GM19351 (cell line): ENCODE measurements around the gene GP1BB.
"Not testable (repeated sequence)": the region's sequence is repeated elsewhere in the genome, so short reads cannot be mapped to it uniquely, and the experiment has no call there.

Source experiments
- ATAC-seq: cut with Tn5 transposase; IDR thresholded peaks from one replicate; pipeline ENCODE4 v1.9.1; 2021; ENCODE audit warnings: mild to moderate bottlenecking, moderate library complexity; ENCODE audit not compliant: unreplicated experiment

GP1BB gene

DNA sequence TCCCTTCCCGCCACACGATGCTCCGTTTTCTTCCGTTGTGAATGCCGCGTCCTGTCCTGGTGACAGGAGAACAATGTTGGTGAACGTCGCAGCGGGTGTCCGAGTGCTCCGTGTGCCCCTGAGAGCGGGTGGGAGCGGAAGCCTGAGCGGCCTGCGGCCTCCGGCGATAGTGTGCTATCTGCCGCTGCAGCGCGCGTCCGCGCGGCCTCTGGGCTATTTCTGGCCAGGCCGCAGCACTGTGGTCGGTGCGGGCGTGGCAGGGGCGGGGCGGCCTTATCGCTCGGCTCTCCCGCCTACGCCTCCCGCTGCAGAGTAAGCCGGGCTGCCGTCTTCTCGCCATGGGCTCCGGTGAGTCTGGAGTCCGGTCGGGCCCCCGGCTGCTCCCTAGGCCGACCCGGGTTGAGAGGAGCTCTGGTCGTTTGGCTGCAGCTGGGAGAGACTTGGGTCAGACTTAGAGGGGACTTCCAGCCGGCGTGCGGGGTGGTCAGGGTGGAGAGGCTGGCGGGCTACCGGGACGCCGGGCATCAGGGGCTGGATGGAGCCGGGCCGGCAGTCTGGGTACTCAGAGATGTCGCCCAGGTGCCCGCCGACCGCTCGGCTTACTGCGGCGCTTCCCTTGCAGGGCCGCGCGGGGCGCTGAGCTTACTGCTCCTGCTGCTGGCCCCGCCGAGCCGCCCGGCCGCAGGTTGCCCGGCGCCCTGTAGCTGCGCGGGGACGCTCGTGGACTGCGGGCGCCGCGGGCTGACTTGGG is at the start of gene GP1BB:
TSS of gene GP1BB (plus strand) at position 308 of the 751 bp plus-strand sequence. CDS start at position 339, 31 bp downstream.
- ATAC-seq, result no peak

DNA sequence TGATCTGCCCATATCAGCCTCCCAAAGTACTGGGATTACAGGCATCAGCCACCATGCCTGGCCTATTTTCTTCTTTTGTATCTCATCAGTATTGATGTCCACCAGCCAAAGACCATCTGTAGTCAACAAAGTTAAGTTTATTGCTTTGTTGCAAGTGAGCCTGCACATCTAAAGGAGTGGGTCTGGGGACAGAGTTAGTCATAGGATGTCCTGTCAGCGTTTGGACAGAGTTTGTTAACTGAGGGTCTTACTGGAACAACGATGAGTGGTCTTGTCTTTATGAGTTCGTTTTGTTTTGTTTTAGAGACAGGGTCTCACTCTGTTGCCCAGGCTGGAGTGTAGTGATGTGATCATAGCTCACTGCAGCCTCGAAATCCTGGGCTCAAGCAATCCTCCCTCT is 49.7 kb upstream of the GP1BB start:
- ATAC-seq, result no peak

DNA sequence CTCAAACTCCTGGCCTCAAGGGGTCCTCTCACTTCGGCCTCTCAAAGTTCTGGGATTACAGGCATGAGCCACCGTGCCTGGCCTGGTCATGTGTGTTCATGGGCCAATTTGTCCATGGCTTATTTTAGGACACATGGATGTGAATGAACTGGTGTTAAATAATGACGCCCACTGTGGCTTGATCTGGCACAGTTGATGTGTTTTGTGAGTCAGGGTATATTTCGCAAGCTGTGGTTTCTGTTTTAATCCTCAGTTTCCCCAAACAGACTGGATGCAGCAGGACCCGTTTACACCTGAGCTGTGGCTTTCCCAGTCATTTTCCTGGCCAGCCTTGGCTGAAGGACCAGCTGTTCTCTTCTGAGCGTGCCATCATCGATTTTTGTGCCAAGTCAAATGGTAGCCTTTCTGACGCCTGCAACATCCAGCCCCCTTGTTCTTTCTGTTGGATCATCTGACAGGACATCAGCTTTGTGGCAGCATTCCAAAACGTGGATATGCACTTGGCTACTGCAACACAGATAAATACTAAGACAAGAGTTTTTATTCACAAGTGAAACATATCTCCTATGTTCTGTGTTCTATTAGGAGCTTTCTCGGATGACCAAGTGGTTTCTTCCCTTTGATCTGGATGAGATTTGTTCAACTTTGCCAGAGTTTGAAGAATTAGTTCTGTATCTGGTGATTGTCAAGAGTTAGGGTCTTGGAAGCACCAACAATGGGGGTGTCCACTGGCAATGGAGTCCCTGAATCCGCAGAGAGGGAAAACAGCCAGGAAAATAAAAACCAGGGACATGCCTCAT is 49.0 kb upstream of the GP1BB start:
- ATAC-seq, result no peak

DNA sequence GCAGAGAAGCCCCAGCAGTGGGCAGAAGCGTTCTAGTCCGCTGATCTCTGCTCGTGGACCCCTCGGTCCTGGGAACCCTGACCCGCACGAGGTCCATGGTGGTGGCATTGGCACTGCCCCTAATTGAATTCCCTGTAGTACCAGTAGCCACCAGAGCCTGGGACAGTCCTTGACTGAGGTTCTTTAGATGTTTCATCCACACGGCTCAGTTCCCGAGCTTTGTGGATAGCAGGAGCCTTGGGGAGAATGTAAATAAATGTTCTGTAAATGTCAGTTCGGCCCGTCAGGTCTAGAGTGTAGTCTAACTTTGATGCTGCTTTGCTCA is 48.4 kb upstream of the GP1BB start:
- no peak for ATAC-seq

DNA sequence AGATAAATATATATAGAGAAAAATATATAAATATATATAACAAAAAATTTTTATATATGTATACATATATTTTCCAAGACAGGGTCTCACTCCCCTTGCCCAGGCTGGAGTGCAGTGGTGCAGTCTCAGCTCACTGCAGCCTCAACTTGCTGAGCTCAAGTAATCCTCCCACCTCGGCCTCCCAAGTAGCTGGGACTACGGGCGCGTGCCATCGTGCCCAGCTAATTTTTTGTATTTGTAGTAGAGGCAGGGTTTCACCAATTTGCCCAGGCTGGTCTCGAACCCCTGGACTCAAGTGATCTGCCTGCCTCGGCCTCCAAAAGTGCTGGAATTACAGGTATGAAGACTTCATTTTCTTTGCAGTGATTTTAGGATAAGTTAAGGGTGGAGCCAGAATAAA is 47.9 kb upstream of the GP1BB start:
- no peak for ATAC-seq

DNA sequence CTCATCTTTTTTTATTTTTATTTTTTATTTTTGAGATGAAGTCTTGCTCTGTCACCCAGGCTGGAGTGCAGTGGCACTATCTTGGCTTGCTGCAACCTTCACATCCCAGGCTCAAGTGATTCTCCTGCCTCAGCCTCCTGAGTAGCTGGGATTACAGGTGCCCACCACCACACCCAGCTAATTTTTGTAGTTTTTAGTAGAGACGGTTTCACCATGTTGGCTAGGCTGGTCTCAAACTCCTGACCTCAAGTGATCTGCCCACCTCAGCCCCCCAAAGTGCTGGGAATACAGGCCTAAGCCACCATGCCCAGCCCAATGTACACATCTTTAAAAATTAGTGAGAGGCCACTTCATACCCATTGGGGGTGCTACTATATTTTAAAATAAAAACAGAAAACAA is 46.9 kb upstream of the GP1BB start:
- ATAC-seq, result not testable (repeated sequence)

DNA sequence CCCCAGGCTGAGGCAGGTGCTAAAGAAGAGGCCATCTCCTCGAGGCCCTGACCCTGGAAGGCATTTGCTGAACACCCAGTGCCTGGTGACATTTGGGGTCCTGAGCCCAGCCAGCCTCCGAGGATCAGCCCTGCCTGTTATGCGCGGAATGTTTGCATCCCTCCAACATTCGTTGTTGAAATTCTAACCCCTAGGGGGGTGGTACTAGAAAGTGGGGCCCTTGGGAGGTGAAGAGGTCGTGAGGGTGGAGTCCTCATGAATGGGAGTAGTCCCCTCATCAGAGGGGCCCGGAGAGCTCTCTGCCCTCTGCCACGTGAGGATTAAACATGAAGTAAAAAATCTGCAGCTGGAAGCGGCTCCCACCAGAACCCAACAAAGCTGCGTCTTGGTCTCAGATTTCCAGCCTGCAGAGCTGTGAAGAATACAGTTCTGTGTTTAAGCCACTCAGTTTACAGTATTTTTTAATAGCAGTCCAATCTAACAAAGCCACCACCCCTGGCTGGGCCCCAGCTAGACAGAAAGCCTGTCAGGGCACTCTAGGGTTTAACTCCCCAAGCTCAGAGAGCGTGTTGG is 44.3 kb upstream of the GP1BB start:
- ATAC-seq, result no peak

DNA sequence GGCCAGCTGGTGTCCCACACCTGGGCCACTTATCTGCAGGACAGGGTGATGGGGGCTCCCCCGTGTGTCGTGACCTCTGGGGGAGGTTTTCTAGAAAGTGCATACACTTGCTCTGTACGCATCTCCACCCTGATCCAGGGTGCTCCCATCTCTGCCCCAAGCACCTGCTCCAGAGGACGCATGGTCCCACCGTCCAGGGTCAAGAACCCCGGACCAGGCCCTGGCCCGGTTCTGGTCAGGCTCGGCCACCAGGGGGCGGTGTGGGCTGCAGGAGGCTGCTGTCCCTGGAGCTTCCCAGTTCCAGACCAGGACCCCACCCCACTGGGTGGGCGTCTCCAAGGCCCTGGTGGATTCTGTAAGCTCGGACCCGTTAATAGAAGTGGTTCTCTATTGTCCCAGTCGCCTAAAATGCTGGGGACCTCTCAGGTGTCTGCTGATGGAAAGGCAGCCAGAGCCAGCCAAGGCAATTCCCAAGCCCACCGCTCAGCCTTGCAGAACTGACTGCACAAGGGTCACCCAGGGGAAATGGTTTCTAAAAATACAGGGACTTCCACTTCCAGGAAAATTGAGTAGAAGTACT is 43.7 kb upstream of the GP1BB start:
- no peak for ATAC-seq

DNA sequence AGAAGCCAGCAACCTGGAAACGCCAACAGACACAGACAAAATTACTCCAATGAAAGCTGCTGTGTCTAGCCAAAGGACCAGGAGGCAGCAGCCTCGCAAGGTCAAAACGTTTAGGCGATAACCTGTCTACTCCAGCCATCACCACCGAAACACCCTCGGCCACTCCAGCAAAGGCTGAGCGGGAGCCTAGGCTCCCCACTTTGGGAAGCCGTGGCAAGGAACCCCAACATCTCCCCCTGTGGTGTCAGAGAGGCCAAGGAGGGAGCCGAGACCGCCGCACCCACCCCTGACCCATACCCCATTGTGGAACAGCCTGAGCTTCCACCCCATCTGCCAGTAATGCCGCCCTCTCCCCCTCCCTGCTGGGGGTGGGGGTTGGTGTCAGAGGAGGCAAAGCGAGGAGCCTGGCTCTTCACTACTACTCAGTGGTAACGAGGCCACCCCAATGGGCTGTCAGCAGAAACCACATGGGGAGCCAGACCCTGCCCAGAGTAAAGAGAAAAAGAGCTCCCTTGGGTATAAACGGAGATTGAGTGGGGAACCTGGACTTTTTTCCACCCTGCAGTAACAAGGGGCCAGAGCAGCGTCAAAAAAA is 43.0 kb upstream of the GP1BB start:
- ATAC-seq, result no peak

DNA sequence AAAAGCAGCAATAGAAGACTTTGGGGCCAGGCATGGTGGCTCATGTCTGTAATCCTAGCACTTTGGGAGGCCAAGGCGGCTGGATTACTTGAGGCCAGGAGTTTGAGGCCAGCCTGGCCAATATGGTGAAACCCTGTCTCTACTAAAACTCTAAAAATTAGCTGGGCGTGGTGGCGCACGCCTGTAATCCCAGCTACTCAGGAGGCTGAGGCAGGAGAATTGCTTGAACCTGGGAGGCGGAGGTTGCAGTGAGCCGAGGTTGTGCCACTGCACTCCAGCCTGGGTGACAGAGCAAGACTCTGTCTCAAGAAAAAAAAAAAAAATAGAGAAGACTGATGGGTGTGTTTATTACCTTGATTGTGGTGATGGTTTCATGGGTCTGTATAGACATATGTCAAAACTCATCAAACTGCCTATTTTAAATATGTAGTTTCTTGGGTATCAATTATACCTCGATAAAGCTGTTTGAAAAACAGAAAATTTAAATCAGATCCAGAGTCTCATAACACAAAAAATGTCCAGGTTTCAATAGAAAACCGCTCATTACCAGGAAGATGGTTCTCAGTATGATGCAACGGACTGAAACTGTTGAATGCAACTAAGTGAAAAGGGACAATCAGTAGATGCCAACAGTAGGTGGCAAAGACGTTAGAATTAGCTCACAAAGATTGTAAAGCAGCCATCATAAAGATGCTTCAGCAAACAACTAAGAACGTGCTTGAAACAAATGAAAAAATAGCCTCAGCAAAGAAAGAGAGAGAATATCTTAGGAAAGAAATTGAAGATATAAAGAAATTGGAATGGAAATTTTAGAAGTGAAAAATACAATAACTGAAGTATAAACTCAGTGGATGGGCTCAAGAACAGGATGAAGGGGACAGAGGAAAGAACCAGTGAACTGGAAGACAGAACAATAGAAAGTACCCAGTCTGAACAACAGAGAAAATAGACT is 42.2 kb upstream of the GP1BB start:
- no peak for ATAC-seq

DNA sequence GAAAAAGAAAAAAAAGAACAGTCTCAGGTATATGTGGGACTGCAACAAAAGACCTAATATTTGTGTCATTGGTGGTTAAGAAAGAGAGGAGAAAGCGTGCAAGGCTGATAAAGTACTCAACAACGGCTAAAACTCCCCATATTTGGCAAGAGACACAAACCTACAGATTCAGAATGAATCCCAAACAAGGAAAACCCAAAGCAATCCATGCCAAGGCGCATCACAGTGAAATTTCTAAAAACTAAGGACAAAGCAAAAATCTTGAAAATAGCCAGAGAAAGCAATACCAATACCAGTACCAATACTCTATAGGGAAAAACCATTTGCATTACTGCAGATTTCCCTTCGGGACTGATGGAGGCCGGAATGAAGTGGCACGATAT is 41.5 kb upstream of the GP1BB start:
- ATAC-seq, result no peak

DNA sequence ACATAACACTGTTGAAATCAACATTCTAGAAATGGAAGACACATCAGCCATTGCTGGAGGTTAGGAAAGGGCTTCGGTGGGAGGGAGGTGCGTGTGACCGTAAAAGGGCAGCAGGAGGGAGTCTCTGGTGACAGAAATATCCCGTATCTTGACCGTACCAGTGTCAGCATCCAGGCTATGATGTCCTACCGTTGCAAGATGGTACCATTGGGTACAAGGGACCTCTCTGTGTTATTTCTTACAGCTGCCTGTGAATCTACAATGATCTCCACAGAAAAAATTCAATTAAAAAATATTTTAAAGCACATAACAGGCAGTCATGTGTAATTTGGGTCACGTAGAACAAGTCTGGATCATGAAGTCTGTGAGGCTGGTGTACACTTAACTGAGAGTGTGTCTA is 36.4 kb upstream of the GP1BB start:
- no peak for ATAC-seq

DNA sequence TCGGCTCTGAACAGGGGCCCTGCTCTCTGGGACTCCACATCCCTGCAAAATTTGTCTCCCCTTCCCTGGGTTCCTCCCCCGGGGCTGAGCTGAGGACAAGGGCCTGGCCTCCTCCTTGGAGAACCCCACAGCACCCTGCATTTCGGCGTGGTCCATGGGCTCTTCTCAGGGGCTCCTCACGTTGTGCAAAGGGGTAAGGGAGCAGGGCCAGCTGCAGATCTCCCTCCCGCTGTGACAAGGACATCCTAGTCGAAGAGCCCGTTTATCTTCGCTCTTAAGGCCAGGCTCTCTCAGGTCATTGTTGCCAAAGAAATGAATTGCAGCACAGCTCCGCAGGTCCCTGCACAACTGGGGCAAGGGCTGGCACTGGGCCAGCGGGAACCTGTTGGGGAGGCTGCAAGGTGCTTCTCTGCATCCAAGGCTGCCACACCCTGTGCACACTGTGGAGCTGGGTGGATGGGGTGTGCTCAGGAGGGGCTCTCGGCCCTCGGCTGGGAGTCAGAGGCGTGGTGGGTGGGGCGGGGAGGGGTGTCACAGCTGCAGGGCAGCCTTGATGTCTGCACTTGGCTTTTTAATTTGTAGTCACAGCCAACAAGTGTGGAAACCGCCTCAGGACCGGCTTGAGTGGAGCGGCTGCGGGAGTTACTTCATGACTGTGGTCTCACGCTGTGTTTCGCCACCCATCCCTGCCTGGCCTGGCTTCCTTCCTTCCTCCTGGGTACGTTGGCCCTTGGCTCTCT is 35.6 kb upstream of the GP1BB start:
- no peak for ATAC-seq

DNA sequence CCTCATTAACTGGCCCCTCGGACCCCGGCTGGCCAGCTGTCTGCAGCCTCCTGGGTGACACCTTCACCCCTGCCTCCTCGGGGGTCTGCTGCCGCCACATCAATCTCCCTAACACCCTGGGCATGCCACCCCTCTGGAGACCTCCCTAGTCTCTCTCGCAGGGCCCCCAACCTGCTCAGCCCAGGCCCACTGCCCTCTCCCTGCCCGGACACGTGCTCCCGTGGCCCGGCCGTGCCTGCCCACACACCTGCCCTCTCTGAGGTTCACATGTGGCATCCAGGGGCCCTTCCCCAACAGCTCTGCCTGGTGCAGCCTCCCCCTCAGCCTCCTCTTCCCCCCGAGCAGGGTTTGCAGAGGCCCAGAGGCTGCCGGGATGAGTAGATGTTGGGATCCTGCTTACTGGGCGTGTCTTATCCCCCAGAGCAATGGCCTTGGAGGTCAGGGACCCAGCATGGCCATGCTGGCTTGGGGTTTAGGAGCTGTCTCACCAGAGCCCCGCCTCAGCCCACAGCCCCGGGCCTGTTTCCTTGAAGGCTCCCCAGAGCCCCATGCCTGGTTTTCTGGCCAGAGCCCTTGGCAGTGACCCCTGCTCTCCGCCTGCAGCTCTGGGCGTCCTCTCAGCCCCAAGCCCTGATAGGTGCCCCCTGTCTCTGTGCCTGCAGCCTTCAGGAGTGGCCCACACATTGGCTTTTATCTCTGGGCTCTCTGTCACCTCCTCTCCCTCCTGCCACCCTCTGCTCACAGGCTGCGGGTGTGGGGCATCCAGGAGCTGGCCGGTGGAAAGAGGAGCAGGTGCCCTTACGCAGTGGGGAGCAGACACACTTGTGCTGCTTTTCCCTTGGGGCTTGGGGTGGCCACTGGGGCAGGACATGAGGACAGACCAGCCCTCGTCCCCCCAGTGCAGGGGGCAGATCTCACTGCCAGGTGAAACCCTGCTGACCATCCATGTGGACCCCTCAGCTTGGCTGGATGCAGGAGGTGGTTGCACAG is 34.7 kb upstream of the GP1BB start:
- ATAC-seq, result no peak

DNA sequence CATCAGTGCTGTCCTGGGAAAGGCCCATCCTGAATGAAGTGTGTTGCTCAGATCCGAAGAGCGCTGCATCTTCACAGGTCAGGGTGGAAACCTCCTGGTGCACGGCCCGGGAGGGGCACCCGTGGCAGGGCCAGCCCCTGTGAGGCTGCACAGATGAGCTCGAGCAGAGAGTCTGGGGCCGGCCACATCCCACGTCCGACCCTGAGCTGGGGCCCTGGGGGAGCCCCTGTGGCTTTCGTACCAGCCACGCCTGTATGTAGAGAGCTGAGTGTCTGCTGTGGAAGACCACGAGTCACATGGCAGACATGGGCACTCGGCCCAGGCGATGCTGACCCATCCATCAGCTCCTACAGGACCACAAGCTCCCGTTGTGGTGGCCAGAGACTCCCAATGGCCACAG is 33.9 kb upstream of the GP1BB start:
- ATAC-seq, result no peak

DNA sequence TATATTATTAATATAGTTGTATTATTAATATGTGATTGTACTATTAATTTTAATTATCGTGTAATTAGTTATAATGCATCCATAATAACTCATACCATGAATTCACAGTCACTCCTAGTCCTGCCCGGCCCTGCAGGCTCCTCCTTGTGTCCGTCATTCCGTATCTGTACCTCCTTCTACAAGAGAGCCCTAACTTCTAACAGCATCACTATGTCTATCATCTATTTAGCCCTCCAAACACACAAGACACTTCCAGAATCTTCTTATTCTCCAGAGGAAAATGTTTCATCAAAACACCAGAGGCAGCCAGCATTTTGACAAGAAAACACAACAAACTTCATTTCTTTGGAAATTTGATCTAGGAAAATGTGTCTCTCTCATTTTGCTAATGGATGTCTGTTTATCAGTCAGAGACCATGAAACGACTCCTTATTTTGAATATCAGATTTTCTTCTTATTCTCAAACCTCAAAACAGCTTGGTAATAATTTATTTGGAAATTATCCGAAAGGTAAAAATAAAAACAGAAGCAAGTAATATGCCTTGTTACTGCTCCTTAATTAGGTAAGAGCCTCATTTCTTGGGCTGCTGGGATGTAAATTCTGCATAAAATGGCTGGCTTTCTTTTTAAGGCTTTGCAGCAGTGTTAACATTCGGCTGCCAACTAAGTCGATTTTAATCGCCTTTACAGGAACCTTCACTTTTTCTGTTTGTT is 32.2 kb upstream of the GP1BB start:
- ATAC-seq, result no peak

DNA sequence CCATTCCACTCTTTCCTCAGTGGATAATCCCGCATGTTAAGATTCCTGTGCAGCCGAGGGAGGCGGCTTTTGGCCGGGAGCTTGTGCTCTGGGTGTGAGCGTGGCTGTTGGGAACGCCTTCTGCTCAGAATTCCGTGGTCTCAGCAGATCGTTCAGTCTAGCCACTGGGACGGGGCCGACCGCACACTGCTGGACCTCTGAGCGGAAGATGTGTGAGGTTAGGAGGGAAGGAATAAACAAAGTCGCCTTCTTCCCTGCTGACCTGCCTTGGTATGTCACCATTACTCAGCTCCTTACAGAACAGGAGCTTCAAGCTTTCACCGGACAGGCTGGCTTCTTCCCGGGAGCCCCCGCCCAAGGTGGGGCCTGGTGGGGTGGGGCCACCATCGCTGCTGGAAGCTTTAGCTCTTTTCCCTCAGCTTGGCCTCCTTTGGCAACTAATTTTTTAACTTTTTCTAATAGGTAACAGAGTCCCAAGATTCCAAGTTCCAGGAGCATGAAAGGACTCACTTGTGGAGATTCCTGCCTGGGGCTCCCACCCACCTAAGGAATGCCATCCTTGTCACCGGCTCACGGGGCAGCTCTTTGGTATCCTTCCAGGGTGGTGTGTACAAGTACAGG is 31.5 kb upstream of the GP1BB start:
- ATAC-seq, result no peak
